ENCODE results near the gene COL4A1.

- no peak for TF ChIP-seq CTCF (IDR thresholded peaks at IDR 0.05)
- no peak for TF ChIP-seq POLR2A (IDR thresholded peaks at IDR 0.05)
Observed at GRCh38 chr13:110331362-110331761, 24.4 kb upstream of the COL4A1 start.
